Gastrocnemius medialis (tissue), 4 donors: ENCODE results near the gene BTBD10. TPM values are rescaled to one million over a fixed set of nuclear protein-coding genes. Genes with fewer than 3 reads are reported as not detected.
"Not testable (repeated sequence)": the region's sequence is repeated elsewhere in the genome, so short reads cannot be mapped to it uniquely, and the experiment has no call there.

Experiments used
- ATAC-seq, 2 donors: fragments of 150-250 bp; one replicate each; pipeline ENCODE4 v1.9.1; 2016
- DNase-seq, 2 donors: peaks; one replicate each; pipeline ENCODE4 v3.0.0-alpha.2; 2019
- H3K27ac ChIP-seq, 4 donors: fragments of 200-600 bp; sonication (generic); 1 replicate in 1 of 4; 2 replicates in 3 of 4; pipeline ENCODE4 v1.5.1; 2016 to 2018; ENCODE audit warnings: mild to moderate bottlenecking in 2 of 4, moderate library complexity in 1 of 4
- H3K27me3 ChIP-seq, 3 donors: fragments of 200-600 bp; sonication (generic) in 2 of 3; 1 replicate in 1 of 3; 2 replicates in 2 of 3; pipeline versions ENCODE4 v1.5.1 to v1.6.0; 2016 to 2019; ENCODE audit warnings: mild to moderate bottlenecking in 1 of 3, moderate library complexity in 1 of 3
- H3K36me3 ChIP-seq, 2 donors: fragments of 200-600 bp; sonication (generic) in 1 of 2; one replicate each; pipeline ENCODE4 v1.5.1; 2017 to 2018
- H3K4me1 ChIP-seq, 2 donors: fragments of 200-600 bp; sonication (generic) in 1 of 2; one replicate each; pipeline ENCODE4 v1.5.1; 2016 to 2017; ENCODE audit warnings: mild to moderate bottlenecking in 2 of 2
- H3K4me3 ChIP-seq, 4 donors: fragments of 200-600 bp; sonication (generic) in 3 of 4; 1 replicate in 1 of 4; 2 replicates in 3 of 4; pipeline ENCODE4 v1.5.1; 2016 to 2019; ENCODE audit warnings: mild to moderate bottlenecking in 2 of 4
- H3K9me3 ChIP-seq, 3 donors: fragments of 200-600 bp; sonication (generic) in 2 of 3; 1 replicate in 1 of 3; 2 replicates in 2 of 3; pipeline ENCODE4 v1.5.1; 2016 to 2019
- CTCF ChIP-seq, 5 experiments: fragments of 450-650 bp in 3 of 5; fragments of 200-600 bp in 2 of 5; sonication (generic) in 2 of 5; IDR thresholded peaks in 4 of 5; conservative IDR thresholded peaks in 1 of 5; 1 replicate in 4 of 5; 2 replicates in 1 of 5; pipeline ENCODE4 v1.5.1; 2016 to 2019; ENCODE audit warnings: antibody characterized with exemption in 5 of 5, mild to moderate bottlenecking in 3 of 5, moderate library complexity in 3 of 5
- POLR2A ChIP-seq, 2 donors: fragments of 450-650 bp; IDR thresholded peaks; one replicate each; pipeline ENCODE4 v1.6.1; 2017; ENCODE audit warnings: antibody characterized with exemption in 2 of 2, mild to moderate bottlenecking in 2 of 2, moderate library complexity in 2 of 2
- in situ Hi-C, 4 donors: fragments of 200-750 bp; cut with MboI; loops; one replicate each; pipeline versions ENCODE4 v1.15.0 to v1.8.0; 2017; ENCODE audit warnings: low sequenced_read_pairs in 4 of 4
- intact Hi-C: fragments of 100-400 bp; cut with DNase I; formaldehyde crosslinking; loops from one replicate; pipeline ENCODE4 v1.15.1; 2023; ENCODE audit warnings: low total_unique reads
- total RNA-seq, 4 donors: library from RNA; depleted of rRNA; stranded (reverse); fragments of >200 nt; gene quantifications; one replicate each; pipeline versions ENCODE4 v1.1.0 to v1.2.3, GENCODE V29; 2016

Gene BTBD10
- total RNA-seq, 4 donors from 2014 or later: 18.6 to 31.9 (median 20.3) TPM

GRCh38 chr11:13440100-13440855, 22.7 kb downstream of the BTBD10 start:
- H3K4me1 ChIP-seq: peaks cover 12 to 13% of the 10 kb centered on the region in 2 donors
- no peaks in the 10 kb centered on the region for H3K9me3 ChIP-seq
- no peak for TF ChIP-seq POLR2A (IDR thresholded peaks at IDR 0.05)
- no peak for TF ChIP-seq CTCF (IDR thresholded peaks at IDR 0.05 in 4 of 5, conservative IDR thresholded peaks at IDR 0.05 in 1 of 5)
- in situ Hi-C loops (no loop called here), intact Hi-C loops (no loop called here)
- no peaks in the 10 kb centered on the region for H3K27me3 ChIP-seq
- ATAC-seq (peak; percentile 92 to 94), DNase-seq (no peak)
- H3K27ac ChIP-seq: peak overlapping the region; percentile 6 to 31 (median 23)
- peak overlapping the region; percentile 15 to 39 (median 30) for H3K4me3 ChIP-seq
- H3K36me3 ChIP-seq: no peaks in the 10 kb centered on the region

GRCh38 chr11:13438291-13438690, 24.7 kb downstream of the BTBD10 start:
- Histone ChIP-seq H3K4me3 (no peak overlapping the region), H3K36me3 (no peaks in the 10 kb centered on the region), H3K27ac (no peak overlapping the region), H3K27me3 (no peaks in the 10 kb centered on the region), H3K9me3 (no peaks in the 10 kb centered on the region), H3K4me1 (peaks cover 13 to 14% of the 10 kb centered on the region in 2 donors)
- in situ Hi-C loops: no loop called here
- no peak for ATAC-seq
- no peak for DNase-seq
- TF ChIP-seq CTCF (IDR thresholded peaks at IDR 0.05 in 4 of 5, conservative IDR thresholded peaks at IDR 0.05 in 1 of 5): no peak
- no peak for TF ChIP-seq POLR2A (IDR thresholded peaks at IDR 0.05)
- intact Hi-C loops: no loop called here

GRCh38 chr11:13436836-13437235, 26.2 kb downstream of the BTBD10 start:
- DNase-seq, in situ Hi-C loops, H3K27ac ChIP-seq, H3K27me3 ChIP-seq, intact Hi-C loops, H3K4me3 ChIP-seq, ATAC-seq, H3K9me3 ChIP-seq, H3K36me3 ChIP-seq: not testable (repeated sequence)
- peaks cover 18 to 22% of the 10 kb centered on the region in 2 donors for H3K4me1 ChIP-seq

- TF ChIP-seq POLR2A (IDR thresholded peaks at IDR 0.05): no peak
- no peak for TF ChIP-seq CTCF (IDR thresholded peaks at IDR 0.05 in 4 of 5, conservative IDR thresholded peaks at IDR 0.05 in 1 of 5)
- H3K4me3 ChIP-seq: no peak overlapping the region
- intact Hi-C loops (no loop called here), in situ Hi-C loops (no loop called here)
- no peaks in the 10 kb centered on the region for H3K27me3 ChIP-seq
- H3K4me1 ChIP-seq: peaks cover 5 to 14% of the 10 kb centered on the region in 2 donors
- ATAC-seq (no peak), DNase-seq (no peak)
- no peaks in the 10 kb centered on the region for H3K9me3 ChIP-seq
- no peak overlapping the region for H3K27ac ChIP-seq
- H3K36me3 ChIP-seq: no peaks in the 10 kb centered on the region
These were observed 28.5 kb downstream of the BTBD10 start for GRCh38 chr11:13434247-13435205.

GRCh38 chr11:13433437-13433836, 29.6 kb downstream of the BTBD10 start:
- no peak overlapping the region for H3K4me3 ChIP-seq

More at GRCh38 chr11:13433437-13433836, 29.6 kb downstream of the BTBD10 start:
- H3K27ac ChIP-seq: no peak overlapping the region
- H3K36me3 ChIP-seq: no peaks in the 10 kb centered on the region
- in situ Hi-C loops: no loop called here
- H3K4me1 ChIP-seq: peaks cover 5 to 14% of the 10 kb centered on the region in 2 donors
- peaks cover 0 to 2% (median 0%) of the 10 kb centered on the region in 3 donors for H3K9me3 ChIP-seq
- no peak for ATAC-seq
- DNase-seq: no peak
- no peak for TF ChIP-seq CTCF (IDR thresholded peaks at IDR 0.05 in 4 of 5, conservative IDR thresholded peaks at IDR 0.05 in 1 of 5)
- H3K27me3 ChIP-seq: no peaks in the 10 kb centered on the region
- intact Hi-C loops: no loop called here
